H1 (cell line): ENCODE measurements around the gene EMC10. TPM values are rescaled to one million over a fixed set of nuclear protein-coding genes. Genes with fewer than 3 reads are reported as not detected.

Experiments used
- BRCA1 ChIP-seq: IDR thresholded peaks from 2 replicates; pipeline ENCODE4 v1.6.1; 2012; ENCODE audit warnings: low read depth, low read length, improper control_type of control experiment
- CHD2 ChIP-seq: IDR thresholded peaks from 2 replicates; pipeline ENCODE4 v1.6.1; 2012; ENCODE audit warnings: low read length, improper control_type of control experiment
- CHD7 ChIP-seq: fragments of 300-600 bp; sonication (generic); IDR thresholded peaks from 2 replicates; pipeline ENCODE4 v1.7.1; 2012; ENCODE audit warnings: low read length, moderate library complexity, mild to moderate bottlenecking, inconsistent platforms; ENCODE audit not compliant: insufficient replicate concordance
- EP300 ChIP-seq, 2 experiments: IDR thresholded peaks; 1 replicate in 1 of 2; 2 replicates in 1 of 2; pipeline ENCODE4 v1.6.1; 2011 to 2012; ENCODE audit warnings: low read depth in 2 of 2, low read length in 2 of 2, mild to moderate bottlenecking in 2 of 2, borderline replicate concordance in 1 of 2, inconsistent platforms in 1 of 2, moderate library complexity in 1 of 2
- JUN ChIP-seq: IDR thresholded peaks from 2 replicates; pipeline ENCODE4 v1.6.1; 2011; ENCODE audit warnings: low read depth, mild to moderate bottlenecking, improper control_type of control experiment, low read length
- JUND ChIP-seq: IDR thresholded peaks from 2 replicates; pipeline ENCODE4 v1.6.1; 2011; ENCODE audit warnings: mild to moderate bottlenecking, improper control_type of control experiment, low read length
- KDM5A ChIP-seq: fragments of 200-600 bp; IDR thresholded peaks from 2 replicates; pipeline ENCODE4 v1.7.1; 2012; ENCODE audit warnings: mild to moderate bottlenecking, low read length, inconsistent platforms, mixed read lengths
- POLR2AphosphoS5 ChIP-seq: IDR thresholded peaks from 2 replicates; pipeline ENCODE4 v1.6.1; 2011; ENCODE audit warnings: low read depth, low read length
- RAD21 ChIP-seq, 2 experiments: IDR thresholded peaks in 1 of 2; conservative IDR thresholded peaks in 1 of 2; 2 replicates each; pipeline ENCODE4 v1.6.1; 2011; ENCODE audit warnings: low read depth in 2 of 2, low read length in 2 of 2, improper control_type of control experiment in 1 of 2, inconsistent platforms in 1 of 2, mild to moderate bottlenecking in 1 of 2, moderate library complexity in 1 of 2
- SIX5 ChIP-seq: IDR thresholded peaks from 2 replicates; pipeline ENCODE4 v1.6.1; 2011; ENCODE audit warnings: mild to moderate bottlenecking, low read depth, low read length
- TCF12 ChIP-seq: IDR thresholded peaks from 2 replicates; pipeline ENCODE4 v1.6.1; 2011; ENCODE audit warnings: low read depth, mild to moderate bottlenecking, low read length
- polyA plus RNA-seq, 7 experiments: library from polyadenylated mRNA; depleted of rRNA in 3 of 7; stranded (reverse) in 5 of 7; unstranded in 2 of 7; fragments of >200 nt in 5 of 7; fragments of 200-250 nt in 2 of 7; gene quantifications; 1 replicate in 5 of 7; 2 replicates in 1 of 7; 4 replicates in 1 of 7; pipeline versions ENCODE4 v1.2.1 to v1.2.3, GENCODE V29; 2011 to 2013; ENCODE audit warnings: missing spikeins in 2 of 7, mixed read lengths in 2 of 7
- total RNA-seq: library from RNA; stranded (reverse); fragmentation: NEBNext Ultra II Directional; extraction: Animal tissue kit (Norgen Biotek cat#: 25700); gene quantifications from 2 replicates; pipeline ENCODE4 v1.2.1, GENCODE V29; 2021

Gene EMC10
- total and polyA plus RNA-seq, 2 of the 8 experiments (the other 6 are each of a cell fraction or from before 2014, with no cell fraction given) = 77.6 to 103 TPM

GRCh38 chr19:50511069-50511822 lies 34.9 kb downstream of the EMC10 start, which contains the start of gene JOSD2 (continued):
- TF ChIP-seq RAD21 (IDR thresholded peaks at IDR 0.05 in 1 of 2, conservative IDR thresholded peaks at IDR 0.05 in 1 of 2; ENCODE audit: low read depth in 2 of 2, low read length in 2 of 2) (no peak), BRCA1 (peak; percentile 91), CHD7 (no peak), JUN (no peak), JUND (peak; percentile 80; the same call in 1 of the 2 replicates), EP300 (IDR thresholded peaks at IDR 0.05; ENCODE audit: borderline replicate concordance in 1 of 2, low read depth in 2 of 2, low read length in 2 of 2) (no peak), TCF12 (no peak), KDM5A (no peak), CHD2 (peak; percentile 99), SIX5 (peak; percentile 79), POLR2AphosphoS5 (no peak)
